Calu3 (cell line): ENCODE measurements around the gene SDK2. TPM values are rescaled to one million over a fixed set of nuclear protein-coding genes. Genes with fewer than 3 reads are reported as not detected.

Source experiments
- BruUV-seq: library from RNA; stranded (reverse); fragments of 400-500 nt; replicated peaks from 2 replicates; lab custom pipeline; 2021; lab: Mats Ljungman, UMichigan
- CTCF ChIA-PET: fragments of 300-600 bp; sonication (Branson Sonifier 250); formaldehyde crosslinking; loops from one replicate; lab custom pipeline; 2022; ENCODE audit warnings: antibody characterized with exemption; lab: Charles Lee
- DNase-seq: peaks from one replicate; pipeline ENCODE4 v3.0.0; 2022
- H3K27ac Mint-ChIP-seq: one replicate; pipeline ENCODE4 v1.8.0; 2022; ENCODE audit warnings: mixed read lengths; ENCODE audit not compliant: unreplicated experiment
- H3K27me3 Mint-ChIP-seq: one replicate; pipeline ENCODE4 v1.8.0; 2022; ENCODE audit warnings: mixed read lengths; ENCODE audit not compliant: unreplicated experiment
- H3K36me3 Mint-ChIP-seq: one replicate; pipeline ENCODE4 v1.8.0; 2022; ENCODE audit warnings: mild to moderate bottlenecking, moderate library complexity, mixed read lengths; ENCODE audit not compliant: insufficient read depth, unreplicated experiment
- H3K4me1 Mint-ChIP-seq: one replicate; pipeline ENCODE4 v1.8.0; 2022; ENCODE audit warnings: mild to moderate bottlenecking, low read depth, mixed read lengths; ENCODE audit not compliant: unreplicated experiment
- H3K4me3 Mint-ChIP-seq: one replicate; pipeline ENCODE4 v1.8.0; 2022; ENCODE audit warnings: mild to moderate bottlenecking, low read depth, moderate library complexity, mixed read lengths; ENCODE audit not compliant: unreplicated experiment
- H3K9me3 Mint-ChIP-seq: one replicate; pipeline ENCODE4 v1.8.0; 2022; ENCODE audit warnings: low read depth, mixed read lengths; ENCODE audit not compliant: unreplicated experiment
- CTCF ChIP-seq: fragments of 200-600 bp; IDR thresholded peaks from one replicate; pipeline ENCODE4 v1.8.0; 2022; ENCODE audit warnings: antibody characterized with exemption; ENCODE audit not compliant: unreplicated experiment
- intact Hi-C: fragments of 100-400 bp; cut with micrococcal nuclease; formaldehyde crosslinking; loops from one replicate; pipeline ENCODE4 v1.10.0; 2022; ENCODE audit not compliant: unreplicated experiment
- total RNA-seq: library from RNA; stranded (reverse); gene quantifications from 2 replicates; pipeline ENCODE4 v1.2.3, GENCODE V29; 2022

The SDK2 gene
- total RNA-seq, 1 experiment from 2014 or later = not detected

GRCh38 chr17:73391331-73392265 lies 252.6 kb downstream of the SDK2 start:
- DNase-seq = no peak
- no peak for TF ChIP-seq CTCF
- peaks cover 75% of the 10 kb centered on the region for H3K27me3 Mint-ChIP-seq
- BruUV-seq = no TSS peak
- H3K4me1 Mint-ChIP-seq = no peaks in the 10 kb centered on the region
- intact Hi-C loops = no loop called here
- no peaks in the 10 kb centered on the region for H3K36me3 Mint-ChIP-seq
- H3K4me3 Mint-ChIP-seq = no peak overlapping the region
- CTCF ChIA-PET = no interaction called here
- H3K9me3 Mint-ChIP-seq = no peaks in the 10 kb centered on the region
- no peak overlapping the region for H3K27ac Mint-ChIP-seq

GRCh38 chr17:73390851-73391250 lies 253.4 kb downstream of the SDK2 start:
- no TSS peak for BruUV-seq
- no peak for TF ChIP-seq CTCF
- CTCF ChIA-PET = no interaction called here

GRCh38 chr17:73390221-73390620 lies 254.0 kb downstream of the SDK2 start:
- Mint-ChIP-seq H3K9me3 (no peaks in the 10 kb centered on the region), H3K36me3 (no peaks in the 10 kb centered on the region), H3K4me3 (no peak overlapping the region), H3K27ac (no peak overlapping the region), H3K4me1 (no peaks in the 10 kb centered on the region), H3K27me3 (peaks cover 75% of the 10 kb centered on the region)
- intact Hi-C loops = no loop called here
- TF ChIP-seq CTCF = no peak
- DNase-seq = no peak
- no TSS peak for BruUV-seq
- CTCF ChIA-PET = no interaction called here

More at GRCh38 chr17:73390851-73391250, 253.4 kb downstream of the SDK2 start:
- intact Hi-C loops = no loop called here
- Mint-ChIP-seq H3K4me3 (no peak overlapping the region), H3K27me3 (peaks cover 75% of the 10 kb centered on the region), H3K36me3 (no peaks in the 10 kb centered on the region), H3K9me3 (no peaks in the 10 kb centered on the region), H3K27ac (no peak overlapping the region), H3K4me1 (no peaks in the 10 kb centered on the region)
- no peak for DNase-seq

GRCh38 chr17:73389411-73389810 lies 254.8 kb downstream of the SDK2 start:
- no peaks in the 10 kb centered on the region for H3K9me3 Mint-ChIP-seq
- no peak for TF ChIP-seq CTCF
- no peak for DNase-seq
- H3K36me3 Mint-ChIP-seq = no peaks in the 10 kb centered on the region
- H3K4me1 Mint-ChIP-seq = no peaks in the 10 kb centered on the region
- no peak overlapping the region for H3K27ac Mint-ChIP-seq
- intact Hi-C loops = no loop called here
- H3K4me3 Mint-ChIP-seq = no peak overlapping the region
- peaks cover 75% of the 10 kb centered on the region for H3K27me3 Mint-ChIP-seq
- BruUV-seq = no TSS peak
- CTCF ChIA-PET = no interaction called here
